GM12874 (cell line): ENCODE measurements around the gene MTHFD1L.

Experiments used
- TF ChIP-seq, protein P1 (sequence below): IDR thresholded peaks from 2 replicates; pipeline ENCODE4 v1.5.1; 2011; ENCODE audit warnings: low read depth, mild to moderate bottlenecking, control low read depth, low read length, moderate library complexity; ENCODE audit not compliant: insufficient read depth

MTHFD1L gene

DNA sequence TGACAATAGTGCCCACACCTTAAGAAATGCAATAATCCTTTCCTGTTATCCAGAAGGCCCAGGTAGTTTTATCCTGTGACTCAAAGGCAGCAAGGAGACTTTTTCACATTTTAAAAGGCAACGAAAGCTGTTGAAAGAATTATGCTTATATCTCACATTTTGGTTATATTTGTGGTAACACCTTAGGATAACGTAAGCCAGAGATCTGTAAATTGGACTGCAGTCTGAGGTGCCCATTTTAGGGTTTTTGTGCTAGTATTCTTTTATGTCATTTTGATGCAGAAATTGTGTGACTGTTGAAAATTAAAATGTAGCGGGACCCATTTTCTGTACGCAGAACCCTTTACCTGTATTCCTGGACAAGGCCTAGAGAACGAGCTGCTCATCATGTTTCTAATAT is 24.3 kb upstream of the MTHFD1L start:
- TF ChIP-seq, protein P1, sequence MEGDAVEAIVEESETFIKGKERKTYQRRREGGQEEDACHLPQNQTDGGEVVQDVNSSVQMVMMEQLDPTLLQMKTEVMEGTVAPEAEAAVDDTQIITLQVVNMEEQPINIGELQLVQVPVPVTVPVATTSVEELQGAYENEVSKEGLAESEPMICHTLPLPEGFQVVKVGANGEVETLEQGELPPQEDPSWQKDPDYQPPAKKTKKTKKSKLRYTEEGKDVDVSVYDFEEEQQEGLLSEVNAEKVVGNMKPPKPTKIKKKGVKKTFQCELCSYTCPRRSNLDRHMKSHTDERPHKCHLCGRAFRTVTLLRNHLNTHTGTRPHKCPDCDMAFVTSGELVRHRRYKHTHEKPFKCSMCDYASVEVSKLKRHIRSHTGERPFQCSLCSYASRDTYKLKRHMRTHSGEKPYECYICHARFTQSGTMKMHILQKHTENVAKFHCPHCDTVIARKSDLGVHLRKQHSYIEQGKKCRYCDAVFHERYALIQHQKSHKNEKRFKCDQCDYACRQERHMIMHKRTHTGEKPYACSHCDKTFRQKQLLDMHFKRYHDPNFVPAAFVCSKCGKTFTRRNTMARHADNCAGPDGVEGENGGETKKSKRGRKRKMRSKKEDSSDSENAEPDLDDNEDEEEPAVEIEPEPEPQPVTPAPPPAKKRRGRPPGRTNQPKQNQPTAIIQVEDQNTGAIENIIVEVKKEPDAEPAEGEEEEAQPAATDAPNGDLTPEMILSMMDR = no peak

DNA sequence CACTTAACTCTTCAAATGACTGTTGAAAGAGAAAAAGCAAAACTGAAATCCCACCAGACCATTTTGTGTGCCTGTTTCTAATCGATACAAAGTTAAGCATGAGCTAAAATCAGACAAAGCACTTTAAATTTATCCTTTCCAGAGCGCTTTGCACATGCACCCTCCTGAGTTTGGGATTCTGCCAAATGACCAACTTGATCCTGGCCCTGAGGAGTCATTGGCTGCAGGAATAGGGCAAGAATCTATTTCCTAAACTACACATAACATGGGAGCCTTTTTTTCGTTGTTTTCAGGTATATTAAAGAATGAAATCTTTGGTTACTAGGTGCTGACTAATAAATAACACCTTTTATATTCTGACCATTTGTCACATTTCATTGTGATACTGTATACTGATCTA is 23.8 kb upstream of the MTHFD1L start:
- TF ChIP-seq, protein P1 = no peak

DNA sequence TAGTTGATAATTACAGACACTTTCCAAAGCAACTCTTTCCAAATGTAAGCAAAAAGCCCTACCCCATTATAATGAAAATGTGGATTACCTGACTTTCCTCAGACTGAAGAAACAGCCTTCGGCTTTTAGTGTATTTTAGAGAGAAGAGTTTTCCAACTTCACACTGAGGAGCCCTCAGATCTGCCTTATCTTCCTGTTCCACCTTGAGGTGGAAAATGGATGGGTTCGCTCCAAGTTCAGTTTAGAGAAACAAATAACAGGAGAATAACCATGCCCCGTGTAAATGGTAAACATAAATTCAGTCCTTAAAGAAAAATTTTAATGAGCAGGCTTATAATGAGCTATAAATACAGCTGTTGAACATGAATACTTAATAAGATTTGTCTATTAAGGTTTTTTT is 21.1 kb upstream of the MTHFD1L start:
- TF ChIP-seq, protein P1 = no peak

DNA sequence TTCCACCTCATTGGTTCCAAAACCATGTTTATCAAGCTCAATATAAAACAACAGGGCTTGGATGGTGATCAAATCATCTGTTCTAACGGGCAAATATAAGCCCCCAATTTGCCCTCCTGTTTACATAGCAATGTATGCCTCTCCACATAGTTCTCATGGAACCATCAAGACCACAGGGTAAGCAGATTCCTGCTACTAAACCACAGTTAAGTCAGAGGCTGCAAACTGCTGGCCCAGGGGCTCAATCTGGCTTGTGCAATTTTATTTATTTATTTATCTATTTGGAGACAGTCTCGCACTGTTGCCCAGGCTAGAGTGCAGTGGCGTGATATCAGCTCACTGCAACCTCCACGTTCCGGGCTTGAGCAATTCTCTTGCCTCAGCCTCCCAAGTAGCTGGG is 18.9 kb upstream of the MTHFD1L start:
- TF ChIP-seq, protein P1 = no peak

DNA sequence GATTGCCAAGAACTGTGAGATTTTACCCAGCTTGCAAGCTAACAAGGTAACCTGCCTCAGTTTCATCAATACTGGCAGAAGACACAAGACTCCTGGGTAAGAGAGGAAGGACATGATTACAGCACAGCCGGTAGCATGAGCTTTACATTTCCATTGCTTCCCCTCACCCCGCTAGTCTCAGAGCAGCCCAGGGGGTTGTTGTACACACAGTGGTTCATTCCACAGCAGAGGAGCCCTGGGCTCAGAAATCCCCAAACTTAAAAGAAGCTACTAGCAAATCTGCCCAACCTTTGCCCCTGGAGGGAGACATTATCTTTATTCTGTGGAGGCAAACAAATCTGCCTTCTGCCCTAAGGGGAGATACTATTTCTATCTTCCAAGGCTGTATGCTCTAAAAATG is 17.1 kb upstream of the MTHFD1L start:
- TF ChIP-seq, protein P1 = no peak

DNA sequence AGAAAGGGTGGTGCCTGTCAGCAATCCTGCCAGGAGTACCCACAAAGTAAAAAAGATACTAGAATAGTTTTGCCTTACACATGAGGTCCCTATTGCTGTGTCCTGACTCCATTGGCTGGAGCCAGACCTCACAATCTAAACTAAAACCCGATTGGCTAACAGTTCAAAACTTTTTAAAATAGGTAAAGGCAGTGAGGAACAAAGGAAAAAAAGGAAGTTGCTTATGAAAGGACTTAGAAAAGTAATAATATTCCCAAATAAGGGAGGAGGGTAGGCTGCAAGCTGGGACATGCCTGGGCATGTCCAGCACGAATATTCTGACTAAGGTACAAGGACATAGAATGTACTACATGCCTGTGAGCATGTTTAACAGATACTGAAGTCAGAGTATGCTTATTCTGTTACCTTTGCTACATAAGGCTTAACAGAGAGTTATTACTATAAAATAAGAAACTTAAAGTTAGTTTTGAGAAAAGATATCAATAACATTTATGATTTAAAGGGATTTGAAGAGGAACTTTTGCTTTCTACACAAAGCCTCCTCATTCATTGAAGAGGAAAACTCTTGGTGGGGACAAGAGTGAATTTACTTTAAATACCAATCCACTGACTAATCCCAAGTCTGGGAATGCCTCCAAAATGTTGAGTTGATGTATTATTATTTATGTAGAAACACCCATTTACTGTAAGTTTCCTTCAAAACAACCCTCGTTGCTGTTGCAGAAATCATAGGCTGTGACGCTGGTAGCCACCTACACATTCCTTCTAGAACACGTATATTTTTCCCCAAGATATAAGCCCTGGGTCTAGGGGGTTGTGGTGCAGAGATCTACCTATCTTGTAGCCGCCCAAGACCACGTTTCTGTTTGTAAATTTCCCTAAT is 8.2 kb upstream of the MTHFD1L start:
- TF ChIP-seq, protein P1 = no peak

DNA sequence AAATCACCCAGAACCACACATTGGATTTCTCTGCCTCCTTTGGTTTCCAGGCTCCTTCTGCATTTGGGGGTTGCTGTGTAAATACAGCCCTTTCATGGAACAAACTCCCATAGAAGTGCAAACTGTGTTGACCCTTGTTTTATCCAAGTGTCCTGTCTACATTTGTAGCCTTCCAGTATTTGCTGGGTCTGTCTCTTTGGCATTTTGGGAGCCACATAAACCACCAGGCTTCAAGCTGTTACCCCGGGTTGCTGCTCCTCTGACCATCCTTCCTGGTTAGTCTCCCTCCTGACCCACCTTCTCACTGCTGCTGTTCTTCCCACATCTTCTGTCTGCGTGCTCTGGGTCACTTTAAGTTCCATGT is 7.6 kb upstream of the MTHFD1L start:
- TF ChIP-seq, protein P1 = no peak
